Endothelial cell of umbilical vein (primary cell): Measurements from ENCODE around the gene LTF. TPM values are rescaled to one million over a fixed set of nuclear protein-coding genes. Genes with fewer than 3 reads are reported as not detected.

Experiments
- BruUV-seq: library from RNA; stranded (reverse); fragments of 400-500 nt; replicated peaks from 2 replicates; lab custom pipeline; 2021; lab: Mats Ljungman, UMichigan
- CTCF ChIA-PET: fragments of 300-600, 350-600 bp; sonication (Branson Sonifier 250); formaldehyde crosslinking; loops from one replicate; lab custom pipeline; 2021; ENCODE audit warnings: antibody characterized with exemption, inconsistent platforms; lab: Charles Lee
- POLR2A ChIA-PET: fragments of 300-600, 350-600 bp; sonication (Branson Sonifier 250); formaldehyde crosslinking; loops from one replicate; lab custom pipeline; 2021; ENCODE audit warnings: antibody characterized with exemption, inconsistent platforms; lab: Charles Lee
- DNase-seq: peaks from one replicate; pipeline ENCODE4 v3.0.0-alpha.2; 2011; ENCODE audit warnings: low read depth, low spot score
- FAIRE-seq: peaks from 2 replicates; lab custom pipeline; 2011; peaks lifted over from hg19 to GRCh38; lab: Jason Lieb, UNC
- H2AFZ ChIP-seq: 2 replicates; pipeline ENCODE4 v1.6.0; 2012; ENCODE audit warnings: low read depth, low read length, control low read depth, inconsistent platforms
- H3K27ac ChIP-seq: 2 replicates; pipeline ENCODE4 v1.5.1; 2011; ENCODE audit warnings: low read depth, mild to moderate bottlenecking, control low read depth, low read length, moderate library complexity; ENCODE audit not compliant: insufficient read depth
- H3K27me3 ChIP-seq, 2 experiments: 2 replicates each; pipeline versions ENCODE4 v1.6.0 to v1.6.1; 2011; ENCODE audit warnings: low read length in 2 of 2, mixed read lengths in 1 of 2; ENCODE audit not compliant: control insufficient read depth in 2 of 2, insufficient read depth in 2 of 2
- H3K36me3 ChIP-seq, 2 experiments: 2 replicates in 1 of 2; 3 replicates in 1 of 2; pipeline ENCODE4 v1.5.1; 2011; ENCODE audit warnings: low read length in 2 of 2, mild to moderate bottlenecking in 1 of 2, moderate library complexity in 1 of 2; ENCODE audit not compliant: control insufficient read depth in 2 of 2, insufficient read depth in 2 of 2; ENCODE audit errors: extremely low read depth in 1 of 2
- H3K4me1 ChIP-seq: 3 replicates; pipeline ENCODE4 v1.5.1; 2011; ENCODE audit warnings: mild to moderate bottlenecking, low read length; ENCODE audit not compliant: control insufficient read depth, insufficient read depth; ENCODE audit errors: extremely low read depth
- H3K4me2 ChIP-seq: 2 replicates; pipeline ENCODE4 v1.6.1; 2011; ENCODE audit warnings: low read length, control low read depth, mixed read lengths; ENCODE audit not compliant: insufficient read depth
- H3K4me3 ChIP-seq, 3 experiments: fragments of 200-600 bp in 1 of 3; sonication (generic), shearing (Covaris generic) in 1 of 3; replicated peaks in 1 of 3; 2 replicates each; pipeline ENCODE4 v1.5.1; 2011 to 2016; ENCODE audit warnings: control low read depth in 3 of 3, low read length in 3 of 3, mild to moderate bottlenecking in 2 of 3, inconsistent platforms in 1 of 3, low read depth in 1 of 3, moderate library complexity in 1 of 3; ENCODE audit not compliant: insufficient read depth in 1 of 3
- H3K79me2 ChIP-seq: 2 replicates; pipeline ENCODE4 v1.6.0; 2012; ENCODE audit warnings: low read length, inconsistent platforms; ENCODE audit not compliant: control insufficient read depth, insufficient read depth
- H3K9ac ChIP-seq: replicated peaks from 2 replicates; pipeline ENCODE3; 2011; ENCODE audit warnings: low read length, control low read depth; ENCODE audit not compliant: insufficient read depth; ENCODE audit errors: extremely low read depth
- H3K9me1 ChIP-seq: replicated peaks from 3 replicates; pipeline ENCODE4 v1.6.0; 2011; ENCODE audit warnings: mild to moderate bottlenecking, low read length; ENCODE audit not compliant: control insufficient read depth, insufficient read depth; ENCODE audit errors: extremely low read depth
- H3K9me3 ChIP-seq: replicated peaks from 2 replicates; pipeline ENCODE4 v1.5.1; 2012; ENCODE audit warnings: low read length, inconsistent platforms; ENCODE audit not compliant: control insufficient read depth, insufficient read depth
- H4K20me1 ChIP-seq: replicated peaks from 2 replicates; pipeline ENCODE3; 2011; ENCODE audit warnings: mild to moderate bottlenecking, low read length; ENCODE audit not compliant: control insufficient read depth, insufficient read depth; ENCODE audit errors: extremely low read depth
- EZH2 ChIP-seq: IDR thresholded peaks from 2 replicates; pipeline ENCODE4 v1.6.1; 2012; ENCODE audit warnings: borderline replicate concordance, low read depth, mild to moderate bottlenecking, moderate library complexity, low read length, inconsistent platforms; ENCODE audit not compliant: severe bottlenecking
- FOS ChIP-seq: IDR thresholded peaks from 2 replicates; pipeline ENCODE4 v1.6.1; 2011; ENCODE audit warnings: mild to moderate bottlenecking, low read length, moderate library complexity, borderline replicate concordance; ENCODE audit not compliant: insufficient read depth
- GATA2 ChIP-seq: IDR thresholded peaks from 2 replicates; pipeline ENCODE4 v1.7.0; 2011; ENCODE audit warnings: low read depth, mild to moderate bottlenecking, moderate library complexity, mixed read lengths, low read length; ENCODE audit not compliant: insufficient read length, insufficient read depth
- JUN ChIP-seq: IDR thresholded peaks from 2 replicates; pipeline ENCODE4 v1.6.1; 2011; ENCODE audit warnings: borderline replicate concordance, low read depth; ENCODE audit not compliant: insufficient read length, insufficient read depth
- MYC ChIP-seq: IDR thresholded peaks from one replicate; pipeline ENCODE4 v1.6.1; 2011; ENCODE audit warnings: mild to moderate bottlenecking, low read depth, low read length
- POLR2A ChIP-seq: IDR thresholded peaks from 2 replicates; pipeline ENCODE4 v1.6.1; 2012; ENCODE audit warnings: low read depth, mild to moderate bottlenecking, control low read depth, low read length
- POLR2AphosphoS5 ChIP-seq: IDR thresholded peaks from 2 replicates; pipeline ENCODE4 v1.6.1; 2012; ENCODE audit warnings: low read depth, mild to moderate bottlenecking, control low read depth, low read length, moderate library complexity; ENCODE audit not compliant: insufficient read depth
- dilution Hi-C: fragments of 300-500 bp; cut with MboI; formaldehyde crosslinking; loops from one replicate; pipeline ENCODE4 v1.15.0; 2019; ENCODE audit warnings: low sequenced_read_pairs; ENCODE audit not compliant: extremely low pct_ligation_motif_present
- intact Hi-C: fragments of 100-400 bp; cut with micrococcal nuclease; formaldehyde crosslinking; loops from one replicate; pipeline ENCODE4 v1.10.0; 2022
- polyA plus RNA-seq, 4 experiments: library from polyadenylated mRNA; depleted of rRNA in 3 of 4; stranded (reverse) in 3 of 4; unstranded in 1 of 4; fragments of >200 nt; gene quantifications; 2 replicates each; pipeline versions ENCODE4 v1.2.1 to v1.2.3, GENCODE V29; 2011 to 2012; ENCODE audit warnings: missing spikeins in 1 of 4
- total RNA-seq: library from RNA; stranded (reverse); gene quantifications from 2 replicates; pipeline ENCODE4 v1.2.3, GENCODE V29; 2021
- TF ChIP-seq, protein P1 (sequence below): IDR thresholded peaks from 2 replicates; pipeline ENCODE4 v1.6.1; 2011; ENCODE audit not compliant: insufficient read depth, insufficient read length
- TF ChIP-seq, protein P2 (sequence below), 2 donors: IDR thresholded peaks; 1 replicate in 1 of 2; 2 replicates in 1 of 2; pipeline ENCODE4 v1.5.1; 2011; ENCODE audit warnings: low read length in 2 of 2, mild to moderate bottlenecking in 2 of 2, moderate library complexity in 2 of 2, control low read depth in 1 of 2, inconsistent platforms in 1 of 2, low read depth in 1 of 2; ENCODE audit not compliant: insufficient read depth in 1 of 2; ENCODE audit errors: extremely low read depth in 1 of 2

Gene LTF
- total and polyA plus RNA-seq, 2 donors (not counting 3 experiments of a cell fraction or from before 2014, with no cell fraction given) = not detected

DNA sequence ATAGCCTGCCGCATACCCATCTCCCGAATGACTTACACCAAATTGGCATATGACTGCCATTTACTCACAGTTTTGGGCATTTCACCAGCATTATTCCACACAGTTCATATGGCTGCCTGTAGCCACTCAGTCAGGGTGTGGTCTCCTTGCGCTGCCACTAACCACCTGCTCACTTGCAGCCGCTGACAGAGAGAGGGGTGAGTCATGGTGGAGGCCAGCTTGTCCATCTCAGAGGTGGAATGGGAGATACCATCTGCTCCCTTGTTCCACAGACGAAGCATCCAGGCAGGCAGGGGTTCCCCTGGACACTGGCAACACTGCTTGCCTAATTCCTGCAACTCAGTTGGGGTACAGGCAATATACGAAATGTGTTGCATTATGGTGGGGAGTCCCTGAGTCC is 42.1 kb downstream of the LTF start:
- Histone ChIP-seq H3K27ac (no peak overlapping the region), H3K9me1 (no peaks in the 10 kb centered on the region), H2AFZ (no peak overlapping the region), H3K4me2 (no peak overlapping the region), H3K9me3 (no peaks in the 10 kb centered on the region), H3K27me3 (no peaks in the 10 kb centered on the region), H3K36me3 (no peaks in the 10 kb centered on the region), H3K4me1 (no peaks in the 10 kb centered on the region), H3K4me3 (no peak overlapping the region), H3K9ac (no peak overlapping the region), H4K20me1 (no peaks in the 10 kb centered on the region), H3K79me2 (no peaks in the 10 kb centered on the region)
- BruUV-seq = no TSS peak
- CTCF ChIA-PET = no interaction called here
- POLR2A ChIA-PET = no interaction called here
- no peak for FAIRE-seq
- dilution Hi-C loops = no loop called here
- intact Hi-C loops = loop anchor here (10.0 kb wide), 1 partner anchor 208 kb away; no protein-coding TSS in a partner anchor
- DNase-seq = no peak
- TF ChIP-seq, protein P1, sequence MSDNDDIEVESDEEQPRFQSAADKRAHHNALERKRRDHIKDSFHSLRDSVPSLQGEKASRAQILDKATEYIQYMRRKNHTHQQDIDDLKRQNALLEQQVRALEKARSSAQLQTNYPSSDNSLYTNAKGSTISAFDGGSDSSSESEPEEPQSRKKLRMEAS = no peak
- TF ChIP-seq EZH2 = no peak
- no peak for TF ChIP-seq POLR2A
- TF ChIP-seq GATA2 = no peak
- no peak for TF ChIP-seq MYC
- TF ChIP-seq, protein P2, sequence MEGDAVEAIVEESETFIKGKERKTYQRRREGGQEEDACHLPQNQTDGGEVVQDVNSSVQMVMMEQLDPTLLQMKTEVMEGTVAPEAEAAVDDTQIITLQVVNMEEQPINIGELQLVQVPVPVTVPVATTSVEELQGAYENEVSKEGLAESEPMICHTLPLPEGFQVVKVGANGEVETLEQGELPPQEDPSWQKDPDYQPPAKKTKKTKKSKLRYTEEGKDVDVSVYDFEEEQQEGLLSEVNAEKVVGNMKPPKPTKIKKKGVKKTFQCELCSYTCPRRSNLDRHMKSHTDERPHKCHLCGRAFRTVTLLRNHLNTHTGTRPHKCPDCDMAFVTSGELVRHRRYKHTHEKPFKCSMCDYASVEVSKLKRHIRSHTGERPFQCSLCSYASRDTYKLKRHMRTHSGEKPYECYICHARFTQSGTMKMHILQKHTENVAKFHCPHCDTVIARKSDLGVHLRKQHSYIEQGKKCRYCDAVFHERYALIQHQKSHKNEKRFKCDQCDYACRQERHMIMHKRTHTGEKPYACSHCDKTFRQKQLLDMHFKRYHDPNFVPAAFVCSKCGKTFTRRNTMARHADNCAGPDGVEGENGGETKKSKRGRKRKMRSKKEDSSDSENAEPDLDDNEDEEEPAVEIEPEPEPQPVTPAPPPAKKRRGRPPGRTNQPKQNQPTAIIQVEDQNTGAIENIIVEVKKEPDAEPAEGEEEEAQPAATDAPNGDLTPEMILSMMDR (IDR thresholded peaks at IDR 0.05; ENCODE audit: extremely low read depth in 1 of 2, insufficient read depth in 1 of 2, low read depth in 1 of 2, low read length in 2 of 2) = no peak
- no peak for TF ChIP-seq POLR2AphosphoS5
- TF ChIP-seq JUN = no peak
- no peak for TF ChIP-seq FOS
